ENCODE data around the gene UBE2S. TPM values are rescaled to one million over a fixed set of nuclear protein-coding genes. Genes with fewer than 3 reads are reported as not detected.

Gene UBE2S
- total RNA-seq, 1 experiment from 2014 or later: 393 TPM

DNA sequence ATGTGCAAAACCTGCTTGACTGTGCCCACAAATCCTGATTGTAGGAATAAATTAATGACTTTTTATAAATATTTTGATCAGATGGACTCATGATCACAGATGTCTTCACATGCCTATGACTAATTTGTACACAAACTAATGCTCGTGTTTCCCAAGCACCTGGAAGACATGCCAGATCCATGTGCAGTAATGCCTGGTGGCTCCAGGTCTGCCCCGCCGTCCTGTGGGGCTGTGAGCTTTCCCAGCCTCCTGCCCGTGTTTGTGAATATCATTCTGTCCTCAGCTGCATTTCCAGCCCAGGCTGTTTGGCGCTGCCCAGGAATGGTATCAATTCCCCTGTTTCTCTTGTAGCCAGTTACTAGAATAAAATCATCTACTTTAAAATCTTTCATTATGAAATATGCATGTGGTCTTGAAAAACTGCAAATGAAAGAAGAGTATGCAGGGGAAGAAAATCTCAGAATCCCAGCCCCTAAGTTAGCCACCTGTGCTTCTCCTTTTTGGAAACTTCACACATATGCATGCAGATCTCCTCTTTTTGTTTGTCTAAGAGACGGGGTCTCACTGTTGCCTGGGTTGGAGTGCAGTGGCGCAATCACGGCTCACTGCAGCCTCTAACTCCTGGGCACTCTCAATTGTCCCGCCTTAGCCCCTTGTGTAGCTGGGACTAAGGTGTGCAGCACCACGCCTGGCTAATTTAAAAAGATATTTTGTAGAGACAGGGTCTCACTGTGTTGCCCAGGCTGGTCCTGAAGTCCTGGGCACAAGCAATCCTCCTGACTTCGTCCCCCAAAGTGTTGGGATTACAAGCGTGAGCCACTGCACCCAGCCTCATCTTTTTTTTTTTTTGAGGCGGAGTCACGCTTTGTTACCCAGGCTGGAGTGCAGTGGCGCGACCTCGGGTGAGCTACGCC is 15.6 kb downstream of the UBE2S start:
- Histone ChIP-seq H4K91ac (ENCODE audit: insufficient read length, low read depth, low read length) (no peak overlapping the region), H3K27me3 (ENCODE audit: insufficient read depth, low read length) (no peaks in the 10 kb centered on the region), H3K9ac (ENCODE audit: extremely low read depth, insufficient read length, low read length) (no peak overlapping the region), H2BK20ac (ENCODE audit: low read depth, low read length, poor library complexity, severe bottlenecking) (no peak overlapping the region), H4K8ac (replicated peaks; ENCODE audit: insufficient read length, low read depth, low read length) (no peak overlapping the region), H3K79me2 (ENCODE audit: insufficient read depth, low read length) (peaks cover 8% of the 10 kb centered on the region; the same call in 1 of the 2 replicates), H3K23me2 (ENCODE audit: insufficient read length, low read depth, low read length, poor library complexity, severe bottlenecking) (peaks cover under 1% of the 10 kb centered on the region), H3K4me2 (ENCODE audit: insufficient read depth, insufficient read length, low read length) (no peak overlapping the region), H3T11ph (ENCODE audit: low read length) (no peak overlapping the region), H3K4me1 (ENCODE audit: insufficient read depth, low read length) (peaks cover 4% of the 10 kb centered on the region), H3K23ac (ENCODE audit: insufficient read length, low read depth, low read length) (no peak overlapping the region), H3K27ac (ENCODE audit: insufficient read length, low read depth, low read length) (no peak overlapping the region), H3K56ac (ENCODE audit: insufficient read length, low read depth, low read length) (no peak overlapping the region), H4K5ac (ENCODE audit: insufficient read length, low read depth, low read length) (no peak overlapping the region), H3K18ac (ENCODE audit: insufficient read length, low read depth, low read length) (no peak overlapping the region), H2AFZ (ENCODE audit: low read length) (no peak overlapping the region), H3K4ac (ENCODE audit: low read depth, low read length) (no peak overlapping the region), H2BK15ac (ENCODE audit: low read depth, low read length) (no peak overlapping the region), H2BK12ac (ENCODE audit: insufficient read length, low read depth, low read length) (no peak overlapping the region), H3K79me1 (ENCODE audit: insufficient read depth, low read depth, low read length, poor library complexity, severe bottlenecking) (peaks cover 13% of the 10 kb centered on the region), H2BK5ac (ENCODE audit: insufficient read length, low read length) (no peak overlapping the region), H2AK5ac (ENCODE audit: insufficient read length, low read length) (no peak overlapping the region), H2BK120ac (ENCODE audit: low read depth, low read length, poor library complexity, severe bottlenecking) (no peak overlapping the region), H3K14ac (ENCODE audit: insufficient read depth, low read length) (no peak overlapping the region), H4K20me1 (ENCODE audit: control insufficient read depth, insufficient read depth, insufficient read length) (peaks cover 3% of the 10 kb centered on the region), H3K9me3 (ENCODE audit: control insufficient read depth, low read depth, low read length) (no peaks in the 10 kb centered on the region)
- WGBS (ENCODE audit: extremely low coverage, insufficient read length, low lambda C conversion rate): no CpG with 5 or more reads among the region's 18 CpGs
- Mint-ChIP-seq H3K9me3 (no peaks in the 10 kb centered on the region), H3K27ac (peak overlapping the region in 1 of 3 experiments; percentile 70; a peak in 3 of 7 replicates), H3K36me3 (ENCODE audit: insufficient read depth in 1 of 3, low read depth in 3 of 3) (peaks cover 28 to 38% (median 30%) of the 10 kb centered on the region in 3 experiments), H3K4me1 (peaks cover 54 to 63% of the 10 kb centered on the region in 2 experiments), H3K27me3 (ENCODE audit: low read depth) (no peaks in the 10 kb centered on the region; the same call in none of the 2 replicates), H3K4me3 (peak overlapping the region; percentile 39 to 54; a peak in 3 of 5 replicates)
- DNase-seq: no peak
- TF ChIP-seq, protein P1, sequence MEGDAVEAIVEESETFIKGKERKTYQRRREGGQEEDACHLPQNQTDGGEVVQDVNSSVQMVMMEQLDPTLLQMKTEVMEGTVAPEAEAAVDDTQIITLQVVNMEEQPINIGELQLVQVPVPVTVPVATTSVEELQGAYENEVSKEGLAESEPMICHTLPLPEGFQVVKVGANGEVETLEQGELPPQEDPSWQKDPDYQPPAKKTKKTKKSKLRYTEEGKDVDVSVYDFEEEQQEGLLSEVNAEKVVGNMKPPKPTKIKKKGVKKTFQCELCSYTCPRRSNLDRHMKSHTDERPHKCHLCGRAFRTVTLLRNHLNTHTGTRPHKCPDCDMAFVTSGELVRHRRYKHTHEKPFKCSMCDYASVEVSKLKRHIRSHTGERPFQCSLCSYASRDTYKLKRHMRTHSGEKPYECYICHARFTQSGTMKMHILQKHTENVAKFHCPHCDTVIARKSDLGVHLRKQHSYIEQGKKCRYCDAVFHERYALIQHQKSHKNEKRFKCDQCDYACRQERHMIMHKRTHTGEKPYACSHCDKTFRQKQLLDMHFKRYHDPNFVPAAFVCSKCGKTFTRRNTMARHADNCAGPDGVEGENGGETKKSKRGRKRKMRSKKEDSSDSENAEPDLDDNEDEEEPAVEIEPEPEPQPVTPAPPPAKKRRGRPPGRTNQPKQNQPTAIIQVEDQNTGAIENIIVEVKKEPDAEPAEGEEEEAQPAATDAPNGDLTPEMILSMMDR (conservative IDR thresholded peaks at IDR 0.05): no peak
